ENCODE data around the gene FDXACB1.
"Not testable (repeated sequence)": the region's sequence is repeated elsewhere in the genome, so short reads cannot be mapped to it uniquely, and the experiment has no call there.

The FDXACB1 gene

DNA sequence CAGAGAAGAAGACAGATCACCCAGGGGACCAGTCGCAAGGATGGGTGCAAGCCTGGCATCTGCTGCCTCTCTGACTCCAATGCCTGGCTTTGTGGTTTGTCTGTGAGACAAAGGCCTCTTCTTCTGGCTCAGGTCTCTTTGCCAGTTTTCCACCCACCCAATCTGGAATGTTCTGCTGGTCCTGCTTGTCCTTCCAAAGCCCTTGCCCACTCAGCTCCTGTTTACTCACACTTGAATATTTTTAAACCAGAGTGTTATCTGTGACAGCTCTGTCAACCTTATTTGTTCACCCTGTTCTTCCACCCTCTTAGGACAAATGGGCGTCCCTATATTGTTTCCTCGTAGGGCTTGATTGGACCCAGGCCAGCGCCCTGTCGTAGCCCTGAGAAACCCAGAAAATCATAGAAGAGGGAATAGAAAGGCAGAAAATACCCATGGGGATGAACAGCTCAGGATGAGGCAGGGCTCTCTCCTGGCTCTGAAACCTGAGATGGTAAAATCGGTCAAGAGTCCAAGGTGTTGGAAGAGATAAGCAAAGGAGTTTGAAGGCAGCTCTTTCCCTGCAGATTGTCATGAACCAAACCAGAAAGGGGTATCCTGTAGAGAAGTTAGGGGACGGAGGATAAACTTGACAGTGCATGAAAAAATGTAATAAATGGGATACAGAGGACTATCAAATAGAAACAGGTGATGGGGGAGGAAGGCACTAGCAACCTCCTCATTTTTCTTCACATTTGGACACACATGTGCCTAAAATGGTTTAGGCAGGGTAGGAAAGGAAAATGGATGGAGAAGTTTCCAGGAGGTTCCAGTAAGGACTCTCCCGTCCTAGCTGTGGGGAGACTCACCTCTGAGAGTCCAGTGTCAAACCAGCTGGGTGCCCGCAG, 32.0 kb upstream of the FDXACB1 start:
- DNase-seq (ENCODE audit: insufficient read length, low spot score) (no peak), FAIRE-seq (no peak)
- no peak for TF ChIP-seq POLR2A (IDR thresholded peaks at IDR 0.05; ENCODE audit: low read depth, low read length)
- no peak for TF ChIP-seq PAX5 (IDR thresholded peaks at IDR 0.05; ENCODE audit: insufficient read depth, low read length, severe bottlenecking)
- no peak for TF ChIP-seq POLR2AphosphoS5 (IDR thresholded peaks at IDR 0.05; ENCODE audit: low read depth, low read length)
- TF ChIP-seq SPI1 (IDR thresholded peaks at IDR 0.05; ENCODE audit: low read depth, low read length) = no peak
- no peak for TF ChIP-seq TAF1 (IDR thresholded peaks at IDR 0.05; ENCODE audit: low read depth, low read length)
- TF ChIP-seq POU2F2 (IDR thresholded peaks at IDR 0.05; ENCODE audit: low read depth, low read length) = no peak

DNA sequence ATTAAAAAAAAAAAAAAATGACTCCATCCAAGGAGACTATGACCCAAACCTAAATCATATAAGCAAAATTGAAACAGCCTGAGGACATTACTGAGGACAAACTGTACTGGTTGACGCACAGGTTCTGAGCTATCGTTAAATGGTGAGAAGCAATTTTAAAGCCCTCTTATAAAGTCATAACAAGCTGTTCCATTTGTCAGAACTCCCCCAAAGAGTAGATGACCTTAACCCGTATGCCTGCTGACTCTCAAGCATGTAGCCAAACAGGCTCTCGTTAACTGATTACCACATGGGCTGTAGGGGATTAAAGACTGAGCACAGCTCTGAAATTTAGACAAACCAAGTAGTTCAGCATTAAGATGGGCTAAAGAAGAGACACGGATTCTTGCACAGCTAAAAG, 30.4 kb upstream of the FDXACB1 start:
- TF ChIP-seq POLR2A (IDR thresholded peaks at IDR 0.05; ENCODE audit: low read depth, low read length) (no peak), POU2F2 (IDR thresholded peaks at IDR 0.05; ENCODE audit: low read depth, low read length) (no peak), SPI1 (IDR thresholded peaks at IDR 0.05; ENCODE audit: low read depth, low read length) (no peak), POLR2AphosphoS5 (IDR thresholded peaks at IDR 0.05; ENCODE audit: low read depth, low read length) (no peak)
- DNase-seq (ENCODE audit: insufficient read length, low spot score) (no peak), FAIRE-seq (no peak)

DNA sequence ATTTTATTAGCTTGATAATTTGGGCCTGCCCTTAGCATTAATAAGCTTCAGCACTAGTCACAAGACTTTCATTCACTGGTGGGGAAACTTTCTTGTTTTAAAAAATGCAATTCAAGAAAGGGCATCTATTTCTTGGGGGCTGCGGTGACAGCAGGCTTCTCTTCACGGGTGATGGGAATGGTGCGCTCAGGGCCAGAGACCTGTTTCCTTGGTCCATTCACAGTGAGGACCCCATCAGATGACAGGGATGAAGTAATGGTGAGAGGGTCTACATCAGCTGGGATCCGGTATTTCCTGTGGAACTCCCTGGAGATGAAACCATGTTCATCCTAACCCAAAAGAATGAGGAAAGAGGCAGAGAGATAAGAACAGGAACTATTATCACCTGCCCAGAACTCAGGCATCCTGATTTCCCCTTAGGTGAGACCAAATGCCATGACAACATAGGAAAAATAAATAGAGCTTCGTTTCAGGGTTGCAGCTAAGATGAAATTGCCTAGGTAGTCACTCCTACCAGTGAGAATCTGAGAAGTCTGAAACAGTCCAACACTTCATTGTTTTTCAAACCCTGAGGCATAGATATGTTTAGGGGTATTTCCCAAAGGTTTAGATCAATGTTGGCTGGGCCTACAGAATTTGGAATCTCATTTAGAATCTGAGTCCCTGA, 29.8 kb upstream of the FDXACB1 start:
- no peak for FAIRE-seq
- TF ChIP-seq POLR2AphosphoS5 (IDR thresholded peaks at IDR 0.05; ENCODE audit: low read depth, low read length) (no peak), SPI1 (IDR thresholded peaks at IDR 0.05; ENCODE audit: low read depth, low read length) (no peak), POLR2A (IDR thresholded peaks at IDR 0.05; ENCODE audit: low read depth, low read length) (no peak), PAX5 (IDR thresholded peaks at IDR 0.05; ENCODE audit: insufficient read depth, low read length, severe bottlenecking) (no peak), TAF1 (IDR thresholded peaks at IDR 0.05; ENCODE audit: low read depth, low read length) (no peak)
- no peak for DNase-seq (ENCODE audit: insufficient read length, low spot score)

DNA sequence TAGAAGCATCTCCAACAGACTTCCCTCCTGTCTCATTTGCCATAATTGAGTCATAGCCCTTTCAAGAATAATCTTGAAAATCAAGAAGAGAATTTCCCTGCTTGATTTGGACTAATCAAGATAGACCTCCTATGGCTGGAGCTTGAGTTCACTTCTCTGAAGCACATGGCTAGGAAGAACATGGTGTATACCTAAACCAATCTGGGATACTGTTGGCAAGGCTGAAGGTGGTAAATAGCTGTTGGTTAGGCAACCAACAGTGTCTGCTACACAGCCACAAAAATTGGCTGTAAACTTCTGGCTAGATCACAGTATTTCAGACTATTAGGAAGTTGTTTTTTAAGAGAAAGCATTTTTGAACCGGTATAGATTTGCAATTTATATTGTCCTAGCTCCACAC, 27.7 kb upstream of the FDXACB1 start:
- no peak for DNase-seq (ENCODE audit: insufficient read length, low spot score)
- no peak for FAIRE-seq
- TF ChIP-seq POLR2A (IDR thresholded peaks at IDR 0.05; ENCODE audit: low read depth, low read length) (no peak), POU2F2 (IDR thresholded peaks at IDR 0.05; ENCODE audit: low read depth, low read length) (no peak), PAX5 (IDR thresholded peaks at IDR 0.05; ENCODE audit: insufficient read depth, low read length, severe bottlenecking) (no peak)

DNA sequence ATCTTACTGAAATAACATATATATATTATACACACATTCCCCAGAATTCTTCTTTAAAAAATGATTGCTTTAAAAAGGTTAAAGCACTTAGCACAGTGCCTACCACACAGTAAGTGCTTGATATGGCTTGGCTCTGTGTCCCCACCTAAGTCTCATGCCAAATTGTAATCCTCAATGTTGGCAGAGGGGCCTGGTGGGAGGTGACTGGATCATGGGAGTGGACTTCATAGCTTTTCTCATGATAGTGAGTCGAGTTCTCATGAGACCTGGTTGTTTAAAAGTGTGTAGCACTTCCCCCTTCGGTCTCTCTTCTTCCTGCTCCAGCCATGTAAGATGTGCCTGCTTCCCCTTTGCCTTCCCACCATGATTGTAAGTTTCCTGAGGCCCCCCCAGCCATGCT, 26.4 kb upstream of the FDXACB1 start:
- FAIRE-seq (no peak), DNase-seq (ENCODE audit: insufficient read length, low spot score) (no peak)
- TF ChIP-seq PAX5 (IDR thresholded peaks at IDR 0.05; ENCODE audit: insufficient read depth, low read length, severe bottlenecking) (no peak), POU2F2 (IDR thresholded peaks at IDR 0.05; ENCODE audit: low read depth, low read length) (no peak), TAF1 (IDR thresholded peaks at IDR 0.05; ENCODE audit: low read depth, low read length) (no peak), POLR2AphosphoS5 (IDR thresholded peaks at IDR 0.05; ENCODE audit: low read depth, low read length) (no peak), POLR2A (IDR thresholded peaks at IDR 0.05; ENCODE audit: low read depth, low read length) (no peak), SPI1 (IDR thresholded peaks at IDR 0.05; ENCODE audit: low read depth, low read length) (no peak)

DNA sequence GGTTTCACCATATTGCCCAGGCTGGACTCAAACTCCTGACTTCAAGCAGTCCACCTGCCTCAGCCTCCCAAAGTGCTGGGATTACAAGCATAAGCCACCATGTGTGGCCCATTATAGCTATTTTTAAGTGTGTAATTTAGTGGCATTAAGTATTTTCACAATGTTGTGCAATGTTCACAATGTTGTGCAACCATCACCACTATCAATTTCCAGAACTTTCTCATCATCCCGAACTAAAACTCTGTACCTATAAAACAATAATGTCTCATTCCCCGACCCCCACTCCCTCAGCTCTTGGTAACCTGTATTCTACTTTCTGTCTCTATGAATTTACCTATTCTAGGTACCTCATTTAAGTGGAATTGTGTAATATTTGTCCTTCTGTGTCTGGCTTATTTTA, 7.9 kb upstream of the FDXACB1 start:
- TF ChIP-seq SPI1 (IDR thresholded peaks at IDR 0.05; ENCODE audit: low read depth, low read length) (no peak), POU2F2 (IDR thresholded peaks at IDR 0.05; ENCODE audit: low read depth, low read length) (no peak), POLR2AphosphoS5 (IDR thresholded peaks at IDR 0.05; ENCODE audit: low read depth, low read length) (no peak), POLR2A (IDR thresholded peaks at IDR 0.05; ENCODE audit: low read depth, low read length) (no peak), TAF1 (IDR thresholded peaks at IDR 0.05; ENCODE audit: low read depth, low read length) (no peak), PAX5 (IDR thresholded peaks at IDR 0.05; ENCODE audit: insufficient read depth, low read length, severe bottlenecking) (no peak)
- DNase-seq (ENCODE audit: insufficient read length, low spot score) (no peak), FAIRE-seq (no peak)

DNA sequence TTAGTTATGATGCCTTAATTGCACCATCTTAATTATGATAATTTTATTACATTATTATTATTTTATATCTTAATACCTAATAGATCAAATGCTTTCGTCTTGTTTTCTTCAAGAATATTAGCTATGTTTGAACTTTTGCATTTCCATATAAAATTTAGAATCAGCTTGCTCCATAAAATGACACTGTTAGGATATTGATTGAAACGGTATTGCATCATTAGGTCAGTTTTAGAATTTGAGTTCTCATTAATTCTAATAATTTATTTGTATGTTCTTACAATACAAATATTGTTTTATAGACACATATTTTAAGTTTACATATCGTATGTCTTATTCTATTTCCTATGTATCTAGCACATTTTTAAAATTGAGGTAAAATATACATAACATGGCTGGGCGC, 7.1 kb upstream of the FDXACB1 start:
- TF ChIP-seq POU2F2 (IDR thresholded peaks at IDR 0.05; ENCODE audit: low read depth, low read length) (no peak), POLR2A (IDR thresholded peaks at IDR 0.05; ENCODE audit: low read depth, low read length) (no peak), PAX5 (IDR thresholded peaks at IDR 0.05; ENCODE audit: insufficient read depth, low read length, severe bottlenecking) (no peak), POLR2AphosphoS5 (IDR thresholded peaks at IDR 0.05; ENCODE audit: low read depth, low read length) (no peak), TAF1 (IDR thresholded peaks at IDR 0.05; ENCODE audit: low read depth, low read length) (no peak), SPI1 (IDR thresholded peaks at IDR 0.05; ENCODE audit: low read depth, low read length) (no peak)
- FAIRE-seq = no peak
- DNase-seq (ENCODE audit: insufficient read length, low spot score) = no peak

DNA sequence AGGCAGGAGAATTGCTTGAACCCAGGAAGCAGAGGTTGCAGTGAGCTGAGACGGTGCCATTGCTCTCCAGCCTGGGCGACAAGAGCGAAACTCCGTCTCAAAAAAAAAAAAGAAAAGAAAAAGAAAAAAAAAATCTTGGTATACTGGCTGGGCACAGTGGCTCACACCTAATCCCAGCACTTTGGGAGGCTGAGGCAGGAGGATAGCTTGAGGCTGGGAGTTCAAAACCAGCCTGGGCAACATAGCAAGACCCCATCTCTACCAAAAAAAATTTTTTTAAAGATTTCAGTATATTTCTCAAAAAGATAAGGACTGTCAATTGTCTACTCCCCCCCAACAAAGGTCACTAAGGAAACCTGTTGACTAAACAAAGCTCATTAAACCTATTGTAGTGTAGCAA, 6.1 kb upstream of the FDXACB1 start:
- FAIRE-seq; DNase-seq (ENCODE audit: insufficient read length, low spot score): not testable (repeated sequence)

DNA sequence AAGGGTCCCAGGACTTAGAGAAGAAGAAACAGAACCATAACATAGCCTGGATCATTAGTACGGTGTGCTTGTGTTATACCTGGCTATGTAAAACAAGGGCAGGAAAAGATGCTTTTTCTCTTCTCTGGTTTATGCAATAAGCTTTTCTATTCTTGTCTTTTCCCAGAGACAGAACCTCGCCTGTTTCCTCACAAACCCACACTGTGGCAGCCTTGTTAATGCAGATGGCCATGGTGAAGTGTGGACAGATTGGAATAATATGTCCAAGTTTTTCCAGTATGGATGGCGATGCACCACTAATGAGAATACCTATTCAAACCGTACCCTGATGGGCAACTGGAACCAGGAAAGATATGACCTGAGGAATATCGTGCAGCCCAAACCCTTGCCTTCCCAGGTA, 3.2 kb upstream of the FDXACB1 start:
- DNase-seq (ENCODE audit: insufficient read length, low spot score) (no peak), FAIRE-seq (no peak)
- TF ChIP-seq POLR2A (IDR thresholded peaks at IDR 0.05; ENCODE audit: low read depth, low read length) (no peak), POU2F2 (IDR thresholded peaks at IDR 0.05; ENCODE audit: low read depth, low read length) (no peak), TAF1 (IDR thresholded peaks at IDR 0.05; ENCODE audit: low read depth, low read length) (no peak), SPI1 (IDR thresholded peaks at IDR 0.05; ENCODE audit: low read depth, low read length) (no peak), POLR2AphosphoS5 (IDR thresholded peaks at IDR 0.05; ENCODE audit: low read depth, low read length) (no peak), PAX5 (IDR thresholded peaks at IDR 0.05; ENCODE audit: insufficient read depth, low read length, severe bottlenecking) (no peak)

DNA sequence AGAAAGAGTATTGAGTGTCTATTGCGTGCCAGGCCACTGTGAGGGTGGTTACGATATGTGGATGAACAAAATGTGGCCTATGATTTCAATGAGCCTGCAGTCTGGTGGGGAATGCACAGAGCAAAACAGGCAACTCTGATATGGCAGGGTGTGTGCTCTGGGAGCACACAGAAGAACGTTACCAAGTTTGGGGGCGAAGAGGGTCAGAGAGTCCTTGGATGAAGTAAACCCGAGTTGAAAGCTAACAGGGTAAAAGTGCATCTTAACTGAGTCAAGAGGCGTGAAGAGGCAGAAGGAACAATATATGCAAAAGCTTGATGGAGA, 634 bp upstream of the FDXACB1 start:
- no peak for TF ChIP-seq POLR2AphosphoS5 (IDR thresholded peaks at IDR 0.05; ENCODE audit: low read depth, low read length)
- no peak for TF ChIP-seq PAX5 (IDR thresholded peaks at IDR 0.05; ENCODE audit: insufficient read depth, low read length, severe bottlenecking)
- no peak for TF ChIP-seq POLR2A (IDR thresholded peaks at IDR 0.05; ENCODE audit: low read depth, low read length)
- no peak for TF ChIP-seq POU2F2 (IDR thresholded peaks at IDR 0.05; ENCODE audit: low read depth, low read length)
- no peak for TF ChIP-seq SPI1 (IDR thresholded peaks at IDR 0.05; ENCODE audit: low read depth, low read length)
- no peak for TF ChIP-seq TAF1 (IDR thresholded peaks at IDR 0.05; ENCODE audit: low read depth, low read length)
- FAIRE-seq = no peak

More for the DNA sequence above, 634 bp upstream of the FDXACB1 start:
- no peak for DNase-seq (ENCODE audit: insufficient read length, low spot score)

Data from GM12891 (cell line).